Measurements from ENCODE around the gene CYTH3.

The CYTH3 gene

GRCh38 chr7:6205971-6206660 is 66.3 kb downstream of the CYTH3 start:
- DNase-seq (ENCODE audit: low read depth), result no peak
- no peak for TF ChIP-seq CTCF (IDR thresholded peaks at IDR 0.05; ENCODE audit: low read depth, low read length, missing control alignments)
- no peak overlapping the region for H3K4me3 ChIP-seq (ENCODE audit: low read depth, low read length)

GRCh38 chr7:6203381-6203780 is 69.0 kb downstream of the CYTH3 start:
- no peak overlapping the region for H3K4me3 ChIP-seq (ENCODE audit: low read depth, low read length)
- no peak for DNase-seq (ENCODE audit: low read depth)
- TF ChIP-seq CTCF (IDR thresholded peaks at IDR 0.05; ENCODE audit: low read depth, low read length, missing control alignments), result no peak

- no peak overlapping the region for H3K4me3 ChIP-seq (ENCODE audit: low read depth, low read length)
- no peak for DNase-seq (ENCODE audit: low read depth)
- no peak for TF ChIP-seq CTCF (IDR thresholded peaks at IDR 0.05; ENCODE audit: low read depth, low read length, missing control alignments)
Measured at GRCh38 chr7:6202117-6202516, 70.3 kb downstream of the CYTH3 start.

GRCh38 chr7:6200971-6201370 is 71.5 kb downstream of the CYTH3 start:
- no peak overlapping the region for H3K4me3 ChIP-seq (ENCODE audit: low read depth, low read length)
- no peak for TF ChIP-seq CTCF (IDR thresholded peaks at IDR 0.05; ENCODE audit: low read depth, low read length, missing control alignments)
- DNase-seq (ENCODE audit: low read depth), result no peak

- DNase-seq (ENCODE audit: low read depth), result no peak
- TF ChIP-seq CTCF (IDR thresholded peaks at IDR 0.05; ENCODE audit: low read depth, low read length, missing control alignments), result no peak
- H3K4me3 ChIP-seq (ENCODE audit: low read depth, low read length), result no peak overlapping the region
Measured at GRCh38 chr7:6198689-6199595, 73.5 kb downstream of the CYTH3 start.

GRCh38 chr7:6197801-6198551 is 74.4 kb downstream of the CYTH3 start:
- no peak for DNase-seq (ENCODE audit: low read depth)
- no peak overlapping the region for H3K4me3 ChIP-seq (ENCODE audit: low read depth, low read length)
- no peak for TF ChIP-seq CTCF (IDR thresholded peaks at IDR 0.05; ENCODE audit: low read depth, low read length, missing control alignments)

All from GM12864 (cell line).